G401.6 (cell line): ENCODE measurements around the gene BRF1.

ENCODE experiments used
- FAIRE-seq: peaks from 2 replicates; lab custom pipeline; 2012; peaks lifted over from hg19 to GRCh38; lab: Jason Lieb, UNC

The BRF1 gene

GRCh38 chr14:105193916-105194782 lies 106.7 kb downstream of the BRF1 start:
- no peak for FAIRE-seq

GRCh38 chr14:105192866-105193731 lies 107.7 kb downstream of the BRF1 start:
- no peak for FAIRE-seq

GRCh38 chr14:105187935-105188524 lies 112.8 kb downstream of the BRF1 start:
- no peak for FAIRE-seq

GRCh38 chr14:105187116-105187515 lies 113.7 kb downstream of the BRF1 start:
- no peak for FAIRE-seq

GRCh38 chr14:105185973-105186372 lies 114.8 kb downstream of the BRF1 start:
- FAIRE-seq = no peak

- no peak for FAIRE-seq
Measured at GRCh38 chr14:105185001-105185400, 115.8 kb downstream of the BRF1 start.

GRCh38 chr14:105184461-105184860 lies 116.3 kb downstream of the BRF1 start:
- FAIRE-seq = no peak

GRCh38 chr14:105182296-105183020 lies 118.3 kb downstream of the BRF1 start:
- FAIRE-seq = no peak

GRCh38 chr14:105181549-105182295 lies 119.1 kb downstream of the BRF1 start:
- FAIRE-seq = no peak

GRCh38 chr14:105180592-105181548 lies 119.9 kb downstream of the BRF1 start, which contains the start of gene NUDT14:
Gene NUDT14 (minus strand): TSS chr14:105181312. CDS start chr14:105181209, 103 bp downstream.
- no peak for FAIRE-seq

GRCh38 chr14:105179191-105179590 lies 121.6 kb downstream of the BRF1 start:
- no peak for FAIRE-seq

GRCh38 chr14:105178868-105179140 lies 122.0 kb downstream of the BRF1 start:
- FAIRE-seq = no peak

GRCh38 chr14:105178069-105178867 lies 122.5 kb downstream of the BRF1 start:
- no peak for FAIRE-seq

GRCh38 chr14:105177082-105177481 lies 123.7 kb downstream of the BRF1 start:
- FAIRE-seq = no peak

- FAIRE-seq = no peak
Measured at GRCh38 chr14:105176513-105176912, 124.3 kb downstream of the BRF1 start.

GRCh38 chr14:105173901-105174894 lies 126.6 kb downstream of the BRF1 start:
- FAIRE-seq = no peak

GRCh38 chr14:105173145-105173544 lies 127.7 kb downstream of the BRF1 start:
- FAIRE-seq = no peak

GRCh38 chr14:105172476-105172875 lies 128.3 kb downstream of the BRF1 start:
- no peak for FAIRE-seq
